Aorta (tissue), 5 donors: ENCODE measurements around the gene LSP1. TPM values are rescaled to one million over a fixed set of nuclear protein-coding genes. Genes with fewer than 3 reads are reported as not detected.
A peak's percentile ranks its signal among the peaks of the same experiment; 100 is the strongest.
"Not testable (repeated sequence)": the region's sequence is repeated elsewhere in the genome, so short reads cannot be mapped to it uniquely, and the experiment has no call there.

Source experiments
- ATAC-seq: fragments of 200-7000 bp; cut with Tn5 transposase; one replicate; pipeline ENCODE4 v1.9.1; 2022; ENCODE audit warnings: moderate library complexity; ENCODE audit not compliant: low FRiP score
- DNase-seq, 2 donors: peaks; one replicate each; pipeline ENCODE4 v3.0.0-alpha.2; 2020
- H3K27ac ChIP-seq, 2 donors: one replicate each; pipeline ENCODE4 v1.5.1; 2013; ENCODE audit warnings: low read length in 2 of 2, mild to moderate bottlenecking in 2 of 2, moderate library complexity in 2 of 2, control low read depth in 1 of 2, inconsistent platforms in 1 of 2, low read depth in 1 of 2
- H3K27me3 ChIP-seq, 2 donors: one replicate each; pipeline ENCODE4 v1.6.1; 2013; ENCODE audit warnings: control low read depth in 1 of 2, low read length in 1 of 2, mild to moderate bottlenecking in 1 of 2, moderate library complexity in 1 of 2; ENCODE audit not compliant: insufficient read depth in 2 of 2, control insufficient read depth in 1 of 2
- H3K36me3 ChIP-seq, 2 donors: one replicate each; pipeline ENCODE4 v1.6.1; 2013; ENCODE audit warnings: control low read depth in 1 of 2, low read length in 1 of 2, mild to moderate bottlenecking in 1 of 2; ENCODE audit not compliant: insufficient read depth in 2 of 2, control insufficient read depth in 1 of 2
- H3K4me1 ChIP-seq, 2 donors: one replicate each; pipeline ENCODE4 v1.6.1; 2013; ENCODE audit warnings: low read length in 2 of 2, control low read depth in 1 of 2, mild to moderate bottlenecking in 1 of 2, moderate library complexity in 1 of 2; ENCODE audit not compliant: insufficient read depth in 2 of 2, control insufficient read depth in 1 of 2
- H3K4me3 ChIP-seq, 2 donors: one replicate each; pipeline ENCODE4 v1.5.1; 2013; ENCODE audit warnings: low read length in 2 of 2, control low read depth in 1 of 2, mild to moderate bottlenecking in 1 of 2
- H3K9me3 ChIP-seq: one replicate; pipeline ENCODE4 v1.6.1; 2013; ENCODE audit warnings: mild to moderate bottlenecking, low read length; ENCODE audit not compliant: control insufficient read depth
- WGBS, 2 donors: extraction: QIAGEN DNeasy Blood & Tissue Kit; methylation state at CpG; one replicate each; pipeline ENCODE4 v1.1.7; 2013; 5-methylcytosine and 5-hydroxymethylcytosine counted together
- intact Hi-C, 2 donors: fragments of 100-400 bp; cut with DNase I; formaldehyde crosslinking; loops; one replicate each; pipeline versions ENCODE4 v1.14.2 to v1.15.0; 2022
- polyA plus RNA-seq, 2 donors: library from polyadenylated mRNA; stranded (reverse); fragments of 200-250 nt; gene quantifications; one replicate each; pipeline ENCODE4 v1.2.3, GENCODE V29; 2013
- total RNA-seq, 2 donors: library from RNA; stranded (reverse); fragmentation: NEBNext Ultra II Directional; extraction: Animal tissue kit (Norgen Biotek cat#: 25700); gene quantifications; one replicate each; pipeline ENCODE4 v1.2.1, GENCODE V29; 2021
- donor health status: healthy with polysubstance abuse.
- donor health status: Bipolar disorder and iron deficiency.
- donor health status: DM: no; HTN: no; CAD: no.
- donor health status: DM: no; HTN: no; CAD: no.
- donor health status: DM: yes; HTN: yes; CAD: no.

Gene LSP1
- total and polyA plus RNA-seq, 4 donors, result 12.0 to 128 (median 42.8) TPM

GRCh38 chr11:1813356-1813755 lies 39.5 kb upstream of the LSP1 start:
- intact Hi-C loops, ATAC-seq: not testable (repeated sequence)

GRCh38 chr11:1814691-1815090 lies 38.2 kb upstream of the LSP1 start:
- DNase-seq, result no peak
- H3K4me1 ChIP-seq, result no peaks in the 10 kb centered on the region
- 91 to 96% methylated on average over 10 of the region's 10 CpGs for WGBS, 2 donors
- H3K27ac ChIP-seq, result no peak overlapping the region
- no peak for ATAC-seq
- no peaks in the 10 kb centered on the region for H3K36me3 ChIP-seq
- intact Hi-C loops, result no loop called here
- no peak overlapping the region for H3K4me3 ChIP-seq
- no peaks in the 10 kb centered on the region for H3K9me3 ChIP-seq
- H3K27me3 ChIP-seq, result no peaks in the 10 kb centered on the region

More at GRCh38 chr11:1813356-1813755, 39.5 kb upstream of the LSP1 start:
- not testable (repeated sequence) for H3K9me3 ChIP-seq, H3K4me3 ChIP-seq, H3K27me3 ChIP-seq, H3K36me3 ChIP-seq, H3K4me1 ChIP-seq, H3K27ac ChIP-seq, DNase-seq
- WGBS, 2 donors, result 94 to 97% methylated on average over 9 of the region's 9 CpGs

GRCh38 chr11:1815311-1815710 lies 37.6 kb upstream of the LSP1 start:
- no peaks in the 10 kb centered on the region for H3K4me1 ChIP-seq
- no peaks in the 10 kb centered on the region for H3K9me3 ChIP-seq
- H3K27ac ChIP-seq, result no peak overlapping the region
- 50 to 69% methylated on average over 8 of the region's 8 CpGs for WGBS, 2 donors
- DNase-seq (no peak), ATAC-seq (no peak)
- H3K36me3 ChIP-seq, result no peaks in the 10 kb centered on the region
- intact Hi-C loops, result no loop called here
- H3K27me3 ChIP-seq, result no peaks in the 10 kb centered on the region
- no peak overlapping the region for H3K4me3 ChIP-seq

- ATAC-seq, result no peak
- DNase-seq, result no peak
- WGBS, 2 donors, result 93 to 95% methylated on average over 7 of the region's 7 CpGs
Measured at GRCh38 chr11:1815751-1816150, 37.1 kb upstream of the LSP1 start.

GRCh38 chr11:1817000-1817399 lies 35.9 kb upstream of the LSP1 start:
- WGBS, 2 donors, result 4 to 18% methylated on average over 5 of the region's 5 CpGs
- DNase-seq (no peak), ATAC-seq (no peak)
- Histone ChIP-seq H3K4me1 (no peaks in the 10 kb centered on the region), H3K27ac (no peak overlapping the region), H3K27me3 (no peaks in the 10 kb centered on the region), H3K9me3 (no peaks in the 10 kb centered on the region), H3K36me3 (no peaks in the 10 kb centered on the region), H3K4me3 (no peak overlapping the region)
- intact Hi-C loops, result no loop called here

More at GRCh38 chr11:1815751-1816150, 37.1 kb upstream of the LSP1 start:
- H3K9me3 ChIP-seq, result no peaks in the 10 kb centered on the region
- intact Hi-C loops, result no loop called here
- no peak overlapping the region for H3K4me3 ChIP-seq
- no peak overlapping the region for H3K27ac ChIP-seq
- no peaks in the 10 kb centered on the region for H3K27me3 ChIP-seq
- no peaks in the 10 kb centered on the region for H3K4me1 ChIP-seq
- H3K36me3 ChIP-seq, result no peaks in the 10 kb centered on the region

- 98 to 100% methylated on average over 1 of the region's 1 CpG for WGBS, 2 donors
- Histone ChIP-seq H3K4me1 (no peaks in the 10 kb centered on the region), H3K27ac (no peak overlapping the region)
Measured at GRCh38 chr11:1817511-1817910, 35.4 kb upstream of the LSP1 start.

GRCh38 chr11:1819074-1819473 lies 33.8 kb upstream of the LSP1 start:
- 69 to 96% methylated on average over 3 of the region's 3 CpGs for WGBS, 2 donors

More at GRCh38 chr11:1817511-1817910, 35.4 kb upstream of the LSP1 start:
- ATAC-seq (no peak), DNase-seq (no peak)
- Histone ChIP-seq H3K27me3 (no peaks in the 10 kb centered on the region), H3K4me3 (no peak overlapping the region), H3K9me3 (no peaks in the 10 kb centered on the region), H3K36me3 (no peaks in the 10 kb centered on the region)
- intact Hi-C loops, result no loop called here

GRCh38 chr11:1820463-1821325 lies 32.2 kb upstream of the LSP1 start:
- peak overlapping the region in 1 of 2 donors; percentile 68 for H3K27ac ChIP-seq
- H3K27me3 ChIP-seq, result no peaks in the 10 kb centered on the region
- DNase-seq (no peak), ATAC-seq (no peak)
- intact Hi-C loops, result loop anchor here in 1 of 2 donors (5.0 kb wide), 1 partner anchor 53 kb away; no protein-coding TSS in a partner anchor
- no peaks in the 10 kb centered on the region for H3K9me3 ChIP-seq
- H3K4me1 ChIP-seq, result no peaks in the 10 kb centered on the region
- no peak overlapping the region for H3K4me3 ChIP-seq
- H3K36me3 ChIP-seq, result no peaks in the 10 kb centered on the region
- WGBS, 2 donors, result 61 to 62% methylated on average over 14 of the region's 14 CpGs

More at GRCh38 chr11:1819074-1819473, 33.8 kb upstream of the LSP1 start:
- DNase-seq (no peak), ATAC-seq (no peak)
- Histone ChIP-seq H3K27ac (no peak overlapping the region), H3K4me1 (no peaks in the 10 kb centered on the region), H3K27me3 (no peaks in the 10 kb centered on the region), H3K9me3 (no peaks in the 10 kb centered on the region), H3K36me3 (no peaks in the 10 kb centered on the region), H3K4me3 (no peak overlapping the region)
- intact Hi-C loops, result no loop called here

GRCh38 chr11:1821562-1821961 lies 31.3 kb upstream of the LSP1 start:
- Histone ChIP-seq H3K9me3 (no peaks in the 10 kb centered on the region), H3K4me3 (no peak overlapping the region), H3K4me1 (no peaks in the 10 kb centered on the region), H3K36me3 (no peaks in the 10 kb centered on the region), H3K27ac (no peak overlapping the region), H3K27me3 (no peaks in the 10 kb centered on the region)
- intact Hi-C loops, result loop anchor here in 1 of 2 donors (5.0 kb wide), 1 partner anchor 54 kb away; no protein-coding TSS in a partner anchor
- ATAC-seq, result no peak
- DNase-seq, result no peak
